ENCODE results near the gene CDH1.

Gene CDH1

DNA sequence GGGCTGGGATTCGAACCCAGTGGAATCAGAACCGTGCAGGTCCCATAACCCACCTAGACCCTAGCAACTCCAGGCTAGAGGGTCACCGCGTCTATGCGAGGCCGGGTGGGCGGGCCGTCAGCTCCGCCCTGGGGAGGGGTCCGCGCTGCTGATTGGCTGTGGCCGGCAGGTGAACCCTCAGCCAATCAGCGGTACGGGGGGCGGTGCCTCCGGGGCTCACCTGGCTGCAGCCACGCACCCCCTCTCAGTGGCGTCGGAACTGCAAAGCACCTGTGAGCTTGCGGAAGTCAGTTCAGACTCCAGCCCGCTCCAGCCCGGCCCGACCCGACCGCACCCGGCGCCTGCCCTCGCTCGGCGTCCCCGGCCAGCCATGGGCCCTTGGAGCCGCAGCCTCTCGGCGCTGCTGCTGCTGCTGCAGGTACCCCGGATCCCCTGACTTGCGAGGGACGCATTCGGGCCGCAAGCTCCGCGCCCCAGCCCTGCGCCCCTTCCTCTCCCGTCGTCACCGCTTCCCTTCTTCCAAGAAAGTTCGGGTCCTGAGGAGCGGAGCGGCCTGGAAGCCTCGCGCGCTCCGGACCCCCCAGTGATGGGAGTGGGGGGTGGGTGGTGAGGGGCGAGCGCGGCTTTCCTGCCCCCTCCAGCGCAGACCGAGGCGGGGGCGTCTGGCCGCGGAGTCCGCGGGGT, at the start of gene CDH1:
Gene CDH1, plus strand, starts transcription at position 247 of the 684 bp plus-strand sequence. Its CDS starts 124 bp downstream, at position 371.
- no peak within 1 kb of the TSS for H3K4me3 ChIP-seq (ENCODE audit: low read depth, low read length)
- TF ChIP-seq, protein P1, sequence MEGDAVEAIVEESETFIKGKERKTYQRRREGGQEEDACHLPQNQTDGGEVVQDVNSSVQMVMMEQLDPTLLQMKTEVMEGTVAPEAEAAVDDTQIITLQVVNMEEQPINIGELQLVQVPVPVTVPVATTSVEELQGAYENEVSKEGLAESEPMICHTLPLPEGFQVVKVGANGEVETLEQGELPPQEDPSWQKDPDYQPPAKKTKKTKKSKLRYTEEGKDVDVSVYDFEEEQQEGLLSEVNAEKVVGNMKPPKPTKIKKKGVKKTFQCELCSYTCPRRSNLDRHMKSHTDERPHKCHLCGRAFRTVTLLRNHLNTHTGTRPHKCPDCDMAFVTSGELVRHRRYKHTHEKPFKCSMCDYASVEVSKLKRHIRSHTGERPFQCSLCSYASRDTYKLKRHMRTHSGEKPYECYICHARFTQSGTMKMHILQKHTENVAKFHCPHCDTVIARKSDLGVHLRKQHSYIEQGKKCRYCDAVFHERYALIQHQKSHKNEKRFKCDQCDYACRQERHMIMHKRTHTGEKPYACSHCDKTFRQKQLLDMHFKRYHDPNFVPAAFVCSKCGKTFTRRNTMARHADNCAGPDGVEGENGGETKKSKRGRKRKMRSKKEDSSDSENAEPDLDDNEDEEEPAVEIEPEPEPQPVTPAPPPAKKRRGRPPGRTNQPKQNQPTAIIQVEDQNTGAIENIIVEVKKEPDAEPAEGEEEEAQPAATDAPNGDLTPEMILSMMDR (IDR thresholded peaks at IDR 0.05; ENCODE audit: low read depth, low read length): no peak

DNA sequence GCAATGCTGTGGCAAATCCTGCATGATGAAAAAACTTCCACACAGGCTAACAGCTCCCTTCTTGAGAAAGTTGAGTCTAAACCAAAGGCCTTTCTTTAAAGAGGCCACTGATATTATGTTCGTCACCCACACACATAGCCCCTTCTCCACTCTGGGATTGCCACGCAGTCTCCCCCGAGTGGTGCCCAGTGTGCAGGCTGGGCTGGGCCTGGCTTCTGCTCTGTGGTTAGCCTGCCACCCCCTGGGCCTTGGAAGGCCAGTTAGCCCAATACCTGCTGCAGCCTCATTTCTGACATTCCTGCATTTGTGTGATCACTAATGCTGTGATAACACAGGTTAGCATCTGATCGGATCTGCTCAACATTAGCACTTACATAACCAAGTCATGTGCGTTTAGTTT, 47.2 kb upstream of the CDH1 start:
- TF ChIP-seq, protein P1 (IDR thresholded peaks at IDR 0.05; ENCODE audit: low read depth, low read length): no peak
- H3K4me3 ChIP-seq (ENCODE audit: low read depth, low read length): no peak overlapping the region

DNA sequence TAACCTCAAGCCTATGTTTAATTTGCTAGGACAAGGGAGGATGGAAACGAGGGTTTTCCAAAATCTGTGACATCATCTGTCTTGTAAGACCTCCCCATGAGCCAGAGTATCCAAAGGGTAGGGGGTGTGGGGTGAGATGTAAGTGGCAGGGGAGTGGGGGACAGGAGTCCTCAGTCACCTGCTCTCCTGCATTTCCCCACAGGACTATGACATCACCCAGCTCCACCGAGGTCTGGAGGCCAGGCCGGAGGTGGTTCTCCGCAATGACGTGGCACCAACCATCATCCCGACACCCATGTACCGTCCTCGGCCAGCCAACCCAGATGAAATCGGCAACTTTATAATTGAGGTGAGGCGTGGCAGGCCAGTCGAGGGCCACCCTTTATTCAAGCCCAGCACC, 41.5 kb upstream of the CDH1 start:
- TF ChIP-seq, protein P1 (IDR thresholded peaks at IDR 0.05; ENCODE audit: low read depth, low read length): no peak
- H3K4me3 ChIP-seq (ENCODE audit: low read depth, low read length): no peak overlapping the region

DNA sequence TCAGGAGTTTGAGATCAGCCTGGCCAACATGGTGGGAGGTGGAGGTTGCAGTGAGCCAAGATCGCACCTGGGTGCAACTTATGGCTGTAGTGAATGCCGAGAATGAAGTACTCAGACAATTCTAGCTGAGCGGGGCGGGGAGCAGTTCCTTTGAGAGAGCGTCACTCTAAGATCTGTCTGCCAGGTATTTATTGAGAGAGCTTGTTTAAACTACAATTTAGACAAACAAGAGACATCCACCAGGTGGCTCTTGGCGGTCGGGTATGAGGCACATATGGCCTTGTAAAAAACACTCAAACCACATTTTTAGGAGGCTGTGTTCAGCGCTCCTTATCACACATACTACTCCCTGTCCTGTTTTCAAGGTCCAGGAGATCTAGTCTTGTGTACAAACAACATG, 40.6 kb upstream of the CDH1 start:
- TF ChIP-seq, protein P1 (IDR thresholded peaks at IDR 0.05; ENCODE audit: low read depth, low read length): no peak
- no peak overlapping the region for H3K4me3 ChIP-seq (ENCODE audit: low read depth, low read length)

DNA sequence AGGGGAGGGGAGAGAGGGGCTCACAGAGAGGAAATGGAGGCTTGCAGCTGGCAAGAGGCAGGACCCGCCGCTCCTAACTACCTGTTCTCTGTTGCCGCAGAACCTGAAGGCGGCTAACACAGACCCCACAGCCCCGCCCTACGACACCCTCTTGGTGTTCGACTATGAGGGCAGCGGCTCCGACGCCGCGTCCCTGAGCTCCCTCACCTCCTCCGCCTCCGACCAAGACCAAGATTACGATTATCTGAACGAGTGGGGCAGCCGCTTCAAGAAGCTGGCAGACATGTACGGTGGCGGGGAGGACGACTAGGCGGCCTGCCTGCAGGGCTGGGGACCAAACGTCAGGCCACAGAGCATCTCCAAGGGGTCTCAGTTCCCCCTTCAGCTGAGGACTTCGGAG, 39.0 kb upstream of the CDH1 start:
- TF ChIP-seq, protein P1 (IDR thresholded peaks at IDR 0.05; ENCODE audit: low read depth, low read length): no peak
- H3K4me3 ChIP-seq (ENCODE audit: low read depth, low read length): no peak overlapping the region

DNA sequence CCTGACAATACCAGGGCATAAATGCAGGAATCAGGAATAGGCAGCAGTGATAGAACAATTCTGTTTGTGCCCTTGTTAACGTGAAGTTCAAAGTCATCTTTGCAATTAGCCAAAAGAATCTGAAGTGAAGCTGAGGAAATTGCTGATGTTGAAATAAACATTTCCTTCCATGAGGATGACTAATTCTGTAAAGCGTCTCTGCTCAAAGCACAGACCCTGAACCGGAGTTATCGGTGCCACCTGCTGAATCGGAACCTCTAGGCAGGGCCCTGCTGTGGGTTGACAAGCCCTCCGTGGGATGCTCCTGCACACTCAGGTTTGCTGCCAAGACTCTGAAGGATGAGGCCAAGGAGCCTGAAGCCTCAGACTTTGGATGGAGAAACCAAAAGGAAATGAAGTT, 37.0 kb upstream of the CDH1 start:
- TF ChIP-seq, protein P1 (IDR thresholded peaks at IDR 0.05; ENCODE audit: low read depth, low read length): no peak
- no peak overlapping the region for H3K4me3 ChIP-seq (ENCODE audit: low read depth, low read length)

DNA sequence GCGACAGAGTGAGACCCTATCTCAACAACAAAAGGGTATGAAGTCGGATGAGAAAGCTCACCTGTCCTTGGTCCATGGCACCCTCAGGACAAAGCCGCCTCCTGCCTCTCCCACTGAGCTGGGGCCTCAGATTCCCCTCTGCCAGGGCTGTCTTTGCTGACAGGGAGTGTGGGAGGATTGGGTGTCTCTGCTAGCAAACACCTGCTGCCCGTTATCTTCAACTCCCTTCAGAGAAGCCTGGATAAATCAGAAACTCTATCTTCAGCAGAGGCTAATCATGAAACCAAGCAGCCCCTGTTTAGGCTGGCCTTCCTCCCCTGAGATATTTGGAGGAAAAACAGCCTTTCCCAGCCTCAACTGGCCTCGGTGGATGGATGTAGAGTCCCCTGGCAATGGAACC, 36.3 kb upstream of the CDH1 start:
- TF ChIP-seq, protein P1 (IDR thresholded peaks at IDR 0.05; ENCODE audit: low read depth, low read length): no peak

More for the DNA sequence above, 36.3 kb upstream of the CDH1 start:
- no peak overlapping the region for H3K4me3 ChIP-seq (ENCODE audit: low read depth, low read length)
